HG02885 (cell line): ENCODE results near the gene TMEM203.

Experiments
- ATAC-seq: cut with Tn5 transposase; IDR thresholded peaks from one replicate; pipeline ENCODE4 v1.9.1; 2021; ENCODE audit warnings: mild to moderate bottlenecking; ENCODE audit not compliant: unreplicated experiment, poor library complexity

The TMEM203 gene

DNA sequence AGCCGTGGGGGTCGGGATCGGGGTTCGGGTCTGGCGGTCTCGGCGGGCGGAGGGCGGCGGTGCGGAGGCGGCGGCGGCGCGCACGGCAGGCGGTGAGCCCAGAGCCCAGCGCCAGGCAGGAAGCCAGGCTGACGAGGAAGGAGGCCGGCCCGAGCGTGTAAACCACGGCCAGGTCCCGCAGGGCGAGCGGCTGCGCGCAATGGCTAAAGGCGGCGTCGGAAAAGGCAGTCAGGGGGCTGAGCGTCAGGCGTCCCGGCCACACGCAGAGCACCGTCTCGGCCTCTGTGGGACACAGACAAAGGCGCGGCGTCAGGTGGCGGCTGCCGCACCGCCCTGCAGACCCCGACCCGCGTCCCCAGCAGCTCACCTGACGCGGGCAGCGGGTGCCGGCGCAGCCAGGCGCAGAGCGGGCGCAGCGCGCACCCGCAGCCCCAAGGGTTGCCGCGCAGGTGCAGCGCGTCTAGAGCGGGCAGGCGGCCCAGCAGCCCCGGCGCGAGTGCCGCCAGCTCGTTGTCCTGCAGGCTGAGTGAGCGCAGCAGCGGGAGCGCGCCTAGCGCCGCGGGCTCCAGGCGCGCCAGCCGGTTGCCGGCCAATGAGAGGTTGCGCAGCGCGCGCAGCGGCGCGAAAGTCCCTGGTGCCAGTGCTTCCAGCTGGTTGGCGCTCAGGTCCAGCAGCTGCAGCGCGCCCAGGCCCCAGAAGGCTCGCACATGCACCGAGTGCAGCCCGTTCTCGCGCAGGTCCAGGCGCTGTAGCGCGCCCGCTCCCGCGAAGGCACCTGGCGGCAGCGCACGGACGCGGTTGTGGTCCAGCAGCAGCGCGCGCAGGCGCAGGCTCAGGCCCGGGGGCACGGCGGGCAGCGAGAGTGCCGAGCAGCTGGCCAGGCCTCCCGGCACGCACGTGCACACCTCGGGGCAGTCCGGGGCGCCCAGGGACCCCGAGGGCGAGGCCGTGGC, 36.3 kb downstream of the TMEM203 start:
- ATAC-seq: no peak

- no peak for ATAC-seq
Observed at GRCh38 chr9:137168573-137168903, 36.9 kb downstream of the TMEM203 start.

- ATAC-seq: no peak
Observed at GRCh38 chr9:137167747-137168572, 37.5 kb downstream of the TMEM203 start.

DNA sequence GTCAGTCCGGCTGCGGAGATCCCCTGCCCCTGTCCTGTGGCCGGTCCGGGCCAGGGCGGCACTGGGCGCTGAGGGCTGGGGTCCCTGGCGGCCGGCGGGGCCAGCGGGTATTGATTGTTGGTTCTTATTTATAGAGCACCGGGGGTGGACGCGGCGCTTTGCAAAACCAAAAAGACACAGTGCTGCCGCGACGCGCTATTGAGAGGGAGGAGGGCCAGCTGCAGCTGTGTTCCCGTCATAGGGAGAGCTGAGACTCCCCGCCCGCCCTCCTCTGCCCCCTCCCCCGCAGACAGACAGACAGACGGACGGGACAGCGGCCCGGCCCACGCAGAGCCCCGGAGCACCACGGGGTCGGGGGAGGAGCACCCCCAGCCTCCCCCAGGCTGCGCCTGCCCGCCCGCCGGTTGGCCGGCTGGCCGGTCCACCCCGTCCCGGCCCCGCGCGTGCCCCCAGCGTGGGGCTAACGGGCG, 38.1 kb downstream of the TMEM203 start:
- ATAC-seq: no peak

- no peak for ATAC-seq
Observed at GRCh38 chr9:137166380-137167229, 38.8 kb downstream of the TMEM203 start.

DNA sequence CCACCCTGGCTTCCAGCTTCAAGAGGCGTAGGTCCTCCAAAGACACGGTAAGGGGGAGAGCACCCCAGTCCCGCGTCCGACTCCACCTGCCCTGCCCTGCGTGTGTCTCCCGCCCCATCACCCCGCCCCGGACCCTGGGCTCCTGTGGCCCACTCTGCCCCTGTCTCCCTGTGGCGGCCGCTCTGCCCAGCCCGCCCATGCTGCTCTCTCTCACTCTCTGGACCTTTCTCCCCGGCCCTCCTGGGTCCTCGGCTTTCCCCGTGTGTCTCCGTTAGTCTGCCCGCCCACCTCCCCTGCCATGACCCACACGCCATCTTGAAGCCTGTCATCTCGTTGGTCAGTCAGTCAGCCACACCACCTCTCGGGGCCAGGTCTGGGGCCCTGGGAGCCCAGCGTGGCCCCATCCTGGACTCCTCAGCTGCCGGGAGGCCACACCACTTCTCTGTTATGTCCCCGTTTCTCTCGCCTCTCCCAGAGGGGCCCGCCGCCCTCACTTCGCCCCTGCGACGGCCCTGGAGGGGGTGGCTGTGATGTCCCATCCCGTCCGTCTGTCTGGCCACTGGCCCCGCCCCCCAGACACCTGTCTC, 40.1 kb downstream of the TMEM203 start:
- ATAC-seq: no peak

GRCh38 chr9:137164370-137165249, 40.8 kb downstream of the TMEM203 start:
- no peak for ATAC-seq

DNA sequence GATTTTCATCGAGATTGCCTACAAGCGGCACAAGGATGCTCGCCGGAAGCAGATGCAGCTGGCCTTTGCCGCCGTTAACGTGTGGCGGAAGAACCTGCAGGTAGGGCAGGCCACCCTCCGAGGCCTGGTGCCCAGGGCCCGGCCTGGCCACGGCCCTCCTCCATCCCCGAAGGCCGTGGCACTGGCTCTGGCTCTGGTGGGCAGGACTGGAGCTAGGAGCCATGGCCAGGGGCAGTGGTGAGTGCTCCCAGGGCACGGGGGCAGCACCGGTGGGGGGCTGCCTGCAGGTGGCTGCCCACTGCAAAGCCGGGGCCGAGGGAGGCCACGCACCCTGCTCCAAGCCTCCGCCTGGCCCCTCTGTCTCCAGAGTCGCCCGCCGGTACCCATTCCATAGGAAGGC, 41.6 kb downstream of the TMEM203 start:
- no peak for ATAC-seq

DNA sequence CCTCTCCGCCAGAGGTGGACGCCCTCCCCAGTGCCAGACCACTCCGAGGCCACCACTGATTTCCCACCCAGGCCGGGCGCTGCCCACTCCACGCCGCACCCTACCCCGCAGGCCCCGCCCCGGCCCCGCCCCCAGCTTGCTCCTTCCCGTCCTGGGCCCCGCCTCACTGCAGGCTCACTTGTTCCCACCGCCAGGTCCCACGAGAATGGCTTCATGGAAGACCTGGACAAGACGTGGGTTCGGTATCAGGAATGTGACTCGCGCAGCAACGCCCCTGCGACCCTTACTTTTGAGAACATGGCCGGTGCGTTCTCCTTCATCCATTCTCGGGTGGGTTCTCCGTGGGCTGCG, 42.1 kb downstream of the TMEM203 start:
- no peak for ATAC-seq

- no peak for ATAC-seq
Observed at GRCh38 chr9:137162505-137163364, 42.7 kb downstream of the TMEM203 start.

DNA sequence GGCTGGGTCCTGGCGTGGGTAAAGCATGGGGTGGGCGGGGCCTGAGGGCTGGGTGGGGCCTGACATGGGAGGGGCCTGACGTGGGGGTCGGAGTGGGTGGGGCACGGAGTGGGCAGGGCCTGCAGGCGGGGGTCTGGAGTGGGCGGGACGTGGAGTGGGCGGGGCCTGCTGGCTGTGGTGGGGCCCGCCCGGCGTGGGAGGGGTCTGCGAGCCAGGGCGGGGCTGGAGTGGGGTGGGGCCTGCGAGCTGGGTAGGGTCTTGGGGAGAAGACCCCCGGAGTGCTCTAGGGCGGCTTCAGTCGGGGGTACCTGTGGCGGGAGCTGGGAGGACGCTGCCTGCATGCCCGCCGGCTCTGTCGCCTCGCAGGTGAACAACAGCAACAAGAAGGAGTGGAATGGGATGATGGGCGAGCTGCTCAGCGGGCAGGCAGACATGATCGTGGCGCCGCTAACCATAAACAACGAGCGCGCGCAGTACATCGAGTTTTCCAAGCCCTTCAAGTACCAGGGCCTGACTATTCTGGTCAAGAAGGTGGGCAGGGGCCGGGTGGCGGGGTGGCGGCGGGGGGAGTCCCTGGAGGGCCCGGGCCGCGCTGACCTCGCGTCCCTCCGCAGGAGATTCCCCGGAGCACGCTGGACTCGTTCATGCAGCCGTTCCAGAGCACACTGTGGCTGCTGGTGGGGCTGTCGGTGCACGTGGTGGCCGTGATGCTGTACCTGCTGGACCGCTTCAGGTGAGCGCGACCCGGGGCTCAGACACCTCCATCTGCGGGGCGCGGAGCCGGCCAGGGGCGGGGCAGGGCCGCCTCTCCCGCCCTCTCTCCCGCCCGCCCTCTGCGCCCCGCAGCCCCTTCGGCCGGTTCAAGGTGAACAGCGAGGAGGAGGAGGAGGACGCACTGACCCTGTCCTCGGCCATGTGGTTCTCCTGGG, 43.6 kb downstream of the TMEM203 start:
- ATAC-seq: no peak

- ATAC-seq: no peak
Observed at GRCh38 chr9:137160716-137161557, 44.5 kb downstream of the TMEM203 start.

GRCh38 chr9:137160054-137160425, 45.4 kb downstream of the TMEM203 start:
- no peak for ATAC-seq

DNA sequence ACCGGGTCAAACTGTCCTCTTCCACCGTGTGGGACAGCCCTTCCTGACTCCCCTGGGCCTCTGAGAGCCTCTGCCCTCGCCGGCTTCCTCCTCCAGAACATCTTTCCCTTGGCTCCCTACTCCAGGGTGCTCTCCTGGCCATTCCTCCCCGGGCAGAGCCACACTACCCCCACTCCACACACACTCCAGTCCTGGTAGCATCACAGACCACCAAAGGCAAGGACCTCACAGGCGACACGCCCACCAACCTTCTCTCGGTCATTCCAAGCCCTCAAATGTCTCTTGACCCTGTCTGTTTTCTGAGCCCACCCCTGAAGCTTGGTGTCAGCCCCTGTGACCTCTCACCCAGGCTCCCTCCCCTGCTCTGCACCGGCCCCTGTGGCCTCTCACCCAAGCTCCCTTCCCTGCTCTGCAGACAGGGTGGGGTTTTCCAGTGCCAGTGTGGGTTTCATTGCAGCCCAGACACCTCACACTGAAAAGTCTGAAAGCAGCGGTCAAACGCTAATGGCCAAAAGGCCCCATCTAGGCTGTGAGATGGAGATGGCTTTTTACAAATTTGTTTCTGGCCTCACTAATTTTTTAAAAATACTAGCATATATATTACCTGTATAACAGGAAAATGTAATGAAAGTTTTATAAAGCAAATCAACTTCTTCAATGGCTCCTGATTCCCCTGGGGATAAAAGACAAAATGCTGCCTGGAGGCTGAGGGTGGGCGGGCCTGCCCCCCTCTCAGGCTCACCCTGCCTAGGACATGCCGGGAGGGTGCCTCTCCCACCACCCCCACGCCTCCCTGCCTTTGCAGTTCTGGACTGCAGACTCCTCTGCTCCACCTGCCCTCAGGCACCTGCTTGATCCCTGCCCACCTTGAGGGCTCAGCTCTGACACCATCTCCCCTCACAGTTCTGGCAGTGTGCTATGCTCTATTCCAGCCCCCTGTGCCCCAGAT, 46.1 kb downstream of the TMEM203 start:
- no peak for ATAC-seq

DNA sequence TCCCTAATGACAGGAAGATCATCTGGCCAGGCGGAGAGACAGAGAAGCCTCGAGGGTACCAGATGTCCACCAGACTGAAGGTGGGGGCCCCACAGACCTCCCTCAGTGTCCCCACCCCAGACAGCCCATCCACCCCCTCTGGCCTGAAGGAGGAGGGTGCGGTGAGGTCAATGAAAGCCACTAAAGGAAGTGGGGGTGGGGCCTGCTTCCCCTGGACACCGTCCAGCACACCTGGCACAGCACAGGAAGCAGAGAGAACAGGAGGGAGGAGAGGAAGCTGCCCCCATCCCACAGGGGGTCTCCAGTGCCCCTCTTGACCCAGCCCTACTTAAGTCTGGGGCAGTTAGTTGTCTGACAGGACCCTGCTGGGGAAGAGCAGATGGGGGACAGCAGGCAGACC, 46.8 kb downstream of the TMEM203 start:
- no peak for ATAC-seq
